Transverse colon (tissue), 4 donors: ENCODE results near the gene DRC7. TPM values are rescaled to one million over a fixed set of nuclear protein-coding genes. Genes with fewer than 3 reads are reported as not detected.
"Not testable (repeated sequence)": the region's sequence is repeated elsewhere in the genome, so short reads cannot be mapped to it uniquely, and the experiment has no call there.

Experiments
- DNase-seq: peaks from one replicate; pipeline ENCODE4 v3.0.0-alpha.2; 2019
- H3K27ac ChIP-seq, 4 donors: fragments of 200-600 bp; sonication (generic); 2 replicates each; pipeline ENCODE4 v1.5.1; 2016 to 2018; ENCODE audit warnings: inconsistent platforms in 4 of 4
- H3K27me3 ChIP-seq: fragments of 200-600 bp; sonication (generic); 2 replicates; pipeline ENCODE4 v1.5.1; 2017; ENCODE audit warnings: inconsistent platforms
- H3K36me3 ChIP-seq, 4 donors: fragments of 200-600 bp; sonication (generic); 2 replicates each; pipeline ENCODE4 v1.5.1; 2017 to 2019; ENCODE audit warnings: inconsistent platforms in 4 of 4
- H3K4me1 ChIP-seq, 4 donors: fragments of 200-600 bp; sonication (generic); 2 replicates each; pipeline ENCODE4 v1.5.1; 2017 to 2020; ENCODE audit warnings: inconsistent platforms in 4 of 4
- H3K4me3 ChIP-seq, 4 donors: fragments of 200-600 bp; sonication (generic); 1 replicate in 1 of 4; 2 replicates in 3 of 4; pipeline versions ENCODE4 v1.5.1 to v1.6.1; 2017 to 2019; ENCODE audit warnings: inconsistent platforms in 4 of 4
- H3K9me3 ChIP-seq, 2 donors: fragments of 200-600 bp; sonication (generic); 2 replicates each; pipeline ENCODE4 v1.5.1; 2017 to 2019; ENCODE audit warnings: inconsistent platforms in 2 of 2
- CTCF ChIP-seq, 5 experiments: fragments of 200-600 bp in 3 of 5; fragments of 450-650 bp in 2 of 5; sonication (generic) in 3 of 5; IDR thresholded peaks; 1 replicate in 2 of 5; 2 replicates in 3 of 5; pipeline ENCODE4 v1.5.1; 2016 to 2017; ENCODE audit warnings: antibody characterized with exemption in 5 of 5, inconsistent platforms in 3 of 5, mild to moderate bottlenecking in 2 of 5, moderate library complexity in 1 of 5
- EP300 ChIP-seq: sonication (generic); formaldehyde crosslinking; IDR thresholded peaks from one replicate; pipeline ENCODE4 v1.6.1; 2017; ENCODE audit warnings: antibody characterized with exemption, low read depth
- POLR2A ChIP-seq: fragments of 450-650 bp; IDR thresholded peaks from one replicate; pipeline ENCODE4 v1.6.1; 2016; ENCODE audit warnings: antibody characterized with exemption, mild to moderate bottlenecking, moderate library complexity
- POLR2AphosphoS5 ChIP-seq, 3 donors: sonication (generic); formaldehyde crosslinking; IDR thresholded peaks; one replicate each; pipeline ENCODE4 v1.6.1; 2016; ENCODE audit warnings: antibody characterized with exemption in 3 of 3
- WGBS, 2 donors: methylation state at CpG; one replicate each; pipeline ENCODE4 v1.1.5; 2018; ENCODE audit warnings: low coverage in 1 of 2; 5-methylcytosine and 5-hydroxymethylcytosine counted together
- in situ Hi-C, 4 donors: fragments of 200-750 bp; cut with MboI; loops; one replicate each; pipeline versions ENCODE4 v1.15.0 to v1.15.1; 2017; ENCODE audit warnings: low sequenced_read_pairs in 3 of 4, low pct_ligation_motif_present in 1 of 4, low pct_unique_long_range_greater_than_20kb in 1 of 4
- intact Hi-C: fragments of 100-400 bp; cut with DNase I; formaldehyde crosslinking; loops from one replicate; pipeline ENCODE4 v1.15.1; 2023; ENCODE audit warnings: low total_unique reads
- total RNA-seq, 4 donors: library from RNA; depleted of rRNA; stranded (reverse); fragments of >200 nt; gene quantifications; one replicate each; pipeline ENCODE4 v1.1.0, GENCODE V29; 2016

Gene DRC7
- total RNA-seq, 4 donors from 2014 or later: not detected

GRCh38 chr16:57727610-57728009, 33.0 kb downstream of the DRC7 start:
- intact Hi-C loops: no loop called here
- TF ChIP-seq EP300: no peak
- TF ChIP-seq POLR2A: no peak
- TF ChIP-seq POLR2AphosphoS5 (IDR thresholded peaks at IDR 0.05): no peak
- no peak for TF ChIP-seq CTCF (IDR thresholded peaks at IDR 0.05)
- no peak for DNase-seq
- 73 to 80% methylated on average over 1 to 4 of the region's 4 CpGs for WGBS, 2 donors
- no peaks in the 10 kb centered on the region for H3K27me3 ChIP-seq
- H3K4me3 ChIP-seq: no peak overlapping the region
- H3K27ac ChIP-seq: no peak overlapping the region
- H3K36me3 ChIP-seq: no peaks in the 10 kb centered on the region
- no peaks in the 10 kb centered on the region for H3K9me3 ChIP-seq
- H3K4me1 ChIP-seq: no peaks in the 10 kb centered on the region
- in situ Hi-C loops: no loop called here

- intact Hi-C loops: no loop called here
- DNase-seq: no peak
- Histone ChIP-seq H3K4me3 (no peak overlapping the region), H3K36me3 (no peaks in the 10 kb centered on the region), H3K27ac (no peak overlapping the region), H3K4me1 (no peaks in the 10 kb centered on the region), H3K9me3 (no peaks in the 10 kb centered on the region), H3K27me3 (no peaks in the 10 kb centered on the region)
- 79 to 89% methylated on average over 5 to 9 of the region's 14 CpGs for WGBS, 2 donors
- TF ChIP-seq POLR2AphosphoS5 (IDR thresholded peaks at IDR 0.05) (no peak), CTCF (IDR thresholded peaks at IDR 0.05) (no peak), EP300 (no peak), POLR2A (no peak)
- in situ Hi-C loops: no loop called here
Measured at GRCh38 chr16:57728336-57729181, 34.0 kb downstream of the DRC7 start.

DNA sequence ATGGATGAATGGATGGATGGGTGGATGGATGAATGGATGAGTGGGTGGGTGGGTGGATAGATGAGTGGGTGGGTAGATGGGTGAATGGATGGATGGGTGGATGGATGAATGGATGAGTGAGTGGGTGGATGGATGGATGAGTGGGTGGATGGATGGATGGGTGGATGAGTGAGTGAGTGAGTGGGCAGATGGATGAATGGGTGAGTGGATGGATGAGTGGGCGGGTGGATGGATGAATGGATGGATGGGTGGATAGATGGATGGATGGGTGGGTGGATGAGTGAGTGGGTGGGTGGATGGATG, 34.5 kb downstream of the DRC7 start:
- Histone ChIP-seq H3K4me1 (peaks cover 0 to 1% (median under 1%) of the 10 kb centered on the region in 4 donors), H3K36me3 (no peaks in the 10 kb centered on the region), H3K27me3 (no peaks in the 10 kb centered on the region), H3K27ac (no peak overlapping the region), H3K9me3 (no peaks in the 10 kb centered on the region), H3K4me3 (no peak overlapping the region)
- intact Hi-C loops (no loop called here), in situ Hi-C loops (no loop called here)
- WGBS, 2 donors: 73 to 81% methylated on average over 1 of the region's 1 CpG
- TF ChIP-seq POLR2AphosphoS5 (IDR thresholded peaks at IDR 0.05) (no peak), EP300 (no peak), POLR2A (no peak), CTCF (IDR thresholded peaks at IDR 0.05) (no peak)
- no peak for DNase-seq

DNA sequence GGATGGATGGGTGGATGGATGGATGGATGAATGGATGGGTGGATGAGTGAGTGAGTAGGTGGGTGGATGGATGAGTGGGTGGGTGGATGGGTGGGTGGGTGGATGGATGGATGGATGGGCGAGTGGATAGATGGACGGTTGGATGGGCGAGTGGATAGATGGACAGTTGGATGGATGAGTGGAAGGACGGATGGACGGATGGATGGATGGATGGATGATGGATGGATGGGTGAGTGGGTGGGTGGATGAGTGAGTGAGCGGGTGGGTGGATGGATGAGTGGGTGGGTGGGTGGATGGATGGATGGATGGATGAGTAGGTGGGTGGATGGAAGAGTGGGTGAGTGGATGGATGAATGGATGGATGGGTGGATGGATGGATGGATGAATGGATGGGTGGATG, 35.2 kb downstream of the DRC7 start:
- in situ Hi-C loops, H3K36me3 ChIP-seq, H3K4me3 ChIP-seq, H3K27ac ChIP-seq, H3K4me1 ChIP-seq, H3K27me3 ChIP-seq, DNase-seq, H3K9me3 ChIP-seq, intact Hi-C loops: not testable (repeated sequence)
- WGBS, 2 donors: 91% methylated on average over 6 of the region's 6 CpGs; no CpG with 5 or more reads in 1 of the 2 donors
